H1 (cell line): ENCODE measurements around the gene FLRT2. TPM values are rescaled to one million over a fixed set of nuclear protein-coding genes. Genes with fewer than 3 reads are reported as not detected.

ENCODE experiments used
- BCL11A ChIP-seq, 2 experiments: IDR thresholded peaks; one replicate each; pipeline ENCODE4 v1.6.1; 2011; ENCODE audit warnings: low read depth in 2 of 2, low read length in 2 of 2, mild to moderate bottlenecking in 2 of 2
- CEBPB ChIP-seq: IDR thresholded peaks from 2 replicates; pipeline ENCODE4 v1.6.1; 2012; ENCODE audit warnings: low read depth, low read length
- CHD1 ChIP-seq: IDR thresholded peaks from 2 replicates; pipeline ENCODE4 v1.6.1; 2012; ENCODE audit warnings: low read depth, low read length, improper control_type of control experiment
- JUN ChIP-seq: IDR thresholded peaks from 2 replicates; pipeline ENCODE4 v1.6.1; 2011; ENCODE audit warnings: low read depth, mild to moderate bottlenecking, improper control_type of control experiment, low read length
- MAFK ChIP-seq: IDR thresholded peaks from 2 replicates; pipeline ENCODE4 v1.6.1; 2012; ENCODE audit warnings: low read depth, mild to moderate bottlenecking, improper control_type of control experiment, low read length
- POU5F1 ChIP-seq: IDR thresholded peaks from 2 replicates; pipeline ENCODE4 v1.6.1; 2011; ENCODE audit warnings: low read depth, mild to moderate bottlenecking, low read length, moderate library complexity
- RXRA ChIP-seq: IDR thresholded peaks from 2 replicates; pipeline ENCODE4 v1.6.1; 2011; ENCODE audit warnings: low read depth, mild to moderate bottlenecking, low read length, moderate library complexity; ENCODE audit not compliant: insufficient read depth
- SIN3A ChIP-seq, 2 experiments: IDR thresholded peaks in 1 of 2; conservative IDR thresholded peaks in 1 of 2; 2 replicates each; pipeline ENCODE4 v1.6.1; 2011 to 2012; ENCODE audit warnings: low read length in 2 of 2, improper control_type of control experiment in 1 of 2, low read depth in 1 of 2, mild to moderate bottlenecking in 1 of 2
- polyA plus RNA-seq, 7 experiments: library from polyadenylated mRNA; depleted of rRNA in 3 of 7; stranded (reverse) in 5 of 7; unstranded in 2 of 7; fragments of >200 nt in 5 of 7; fragments of 200-250 nt in 2 of 7; gene quantifications; 1 replicate in 5 of 7; 2 replicates in 1 of 7; 4 replicates in 1 of 7; pipeline versions ENCODE4 v1.2.1 to v1.2.3, GENCODE V29; 2011 to 2013; ENCODE audit warnings: missing spikeins in 2 of 7, mixed read lengths in 2 of 7
- total RNA-seq: library from RNA; stranded (reverse); fragmentation: NEBNext Ultra II Directional; extraction: Animal tissue kit (Norgen Biotek cat#: 25700); gene quantifications from 2 replicates; pipeline ENCODE4 v1.2.1, GENCODE V29; 2021

The FLRT2 gene
- total and polyA plus RNA-seq, 2 of the 8 experiments (the other 6 are each of a cell fraction or from before 2014, with no cell fraction given): 2.4 to 6.9 TPM

DNA sequence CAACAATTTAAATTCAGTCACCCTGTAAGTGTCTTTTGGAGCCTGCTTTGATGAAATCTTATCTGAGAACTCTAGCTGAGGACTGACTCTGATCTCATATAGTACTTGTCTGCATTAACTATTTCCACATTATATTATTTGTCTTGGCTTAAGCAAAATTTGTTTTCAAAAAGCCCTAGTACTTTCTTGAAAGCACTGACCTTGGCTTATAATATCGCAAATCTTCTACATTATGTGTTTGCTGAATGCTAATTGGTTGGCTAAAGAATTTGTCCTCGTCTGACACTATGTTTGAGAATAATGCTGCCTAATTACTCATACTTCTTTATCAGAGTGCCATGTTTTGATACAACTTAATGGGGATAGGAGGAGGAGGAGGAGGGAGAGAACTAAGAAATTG lies 46.9 kb upstream of the FLRT2 start (continued):
- TF ChIP-seq MAFK (no peak), CHD1 (no peak), CEBPB (no peak), BCL11A (IDR thresholded peaks at IDR 0.05; ENCODE audit: low read depth in 2 of 2, low read length in 2 of 2) (no peak), JUN (no peak), RXRA (no peak), POU5F1 (no peak), SIN3A (conservative IDR thresholded peaks at IDR 0.05 in 1 of 2, IDR thresholded peaks at IDR 0.05 in 1 of 2; ENCODE audit: low read depth in 1 of 2, low read length in 2 of 2) (no peak)
